Activated naive CD8-positive, alpha-beta T cell treated with anti-CD3 and anti-CD28 coated beads, Interleukin-2, amount 50 U/mL, for 16 hours (primary cell): ENCODE results near the gene PPFIA3.
"Not testable (repeated sequence)": the region's sequence is repeated elsewhere in the genome, so short reads cannot be mapped to it uniquely, and the experiment has no call there.

Experiments
- DNase-seq: peaks from one replicate; pipeline ENCODE4 v3.0.0-alpha.2; 2020; ENCODE audit warnings: low read depth, low spot score

The PPFIA3 gene

DNA sequence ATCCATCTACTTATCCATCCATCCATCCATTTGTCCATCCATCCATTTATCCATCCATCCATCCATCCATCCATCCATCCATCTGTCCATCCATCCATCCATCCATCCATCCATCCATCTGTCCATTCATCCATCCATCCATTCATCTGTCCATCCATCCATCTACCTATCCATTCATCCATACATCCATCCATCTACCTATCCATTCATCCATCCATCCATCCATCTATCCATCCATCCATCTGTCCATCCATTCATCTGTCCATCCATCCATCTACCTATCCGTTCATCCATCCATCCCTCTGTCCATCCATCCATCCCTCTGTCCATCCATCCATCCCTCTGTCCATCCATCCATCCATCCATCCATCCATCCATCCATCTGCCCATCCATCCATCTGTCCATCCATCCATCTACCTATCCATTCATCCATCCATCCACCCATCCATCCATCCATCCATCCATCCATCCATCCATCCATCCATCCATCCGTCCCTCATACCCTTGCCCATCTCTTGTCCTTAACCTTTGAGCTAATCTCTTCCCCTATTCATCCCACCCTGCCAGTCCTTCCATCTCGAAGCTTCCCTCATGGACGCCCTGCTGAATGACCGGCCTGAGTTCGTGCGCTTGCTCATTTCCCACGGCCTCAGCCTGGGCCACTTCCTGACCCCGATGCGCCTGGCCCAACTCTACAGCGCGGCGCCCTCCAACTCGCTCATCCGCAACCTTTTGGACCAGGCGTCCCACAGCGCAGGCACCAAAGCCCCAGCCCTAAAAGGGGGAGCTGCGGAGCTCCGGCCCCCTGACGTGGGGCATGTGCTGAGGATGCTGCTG is 62.9 kb downstream of the PPFIA3 start:
- not testable (repeated sequence) for DNase-seq

GRCh38 chr19:49182848-49183375 is 63.6 kb downstream of the PPFIA3 start:
- DNase-seq, result no peak

- DNase-seq, result no peak
Observed at GRCh38 chr19:49186108-49186507, 66.8 kb downstream of the PPFIA3 start.

DNA sequence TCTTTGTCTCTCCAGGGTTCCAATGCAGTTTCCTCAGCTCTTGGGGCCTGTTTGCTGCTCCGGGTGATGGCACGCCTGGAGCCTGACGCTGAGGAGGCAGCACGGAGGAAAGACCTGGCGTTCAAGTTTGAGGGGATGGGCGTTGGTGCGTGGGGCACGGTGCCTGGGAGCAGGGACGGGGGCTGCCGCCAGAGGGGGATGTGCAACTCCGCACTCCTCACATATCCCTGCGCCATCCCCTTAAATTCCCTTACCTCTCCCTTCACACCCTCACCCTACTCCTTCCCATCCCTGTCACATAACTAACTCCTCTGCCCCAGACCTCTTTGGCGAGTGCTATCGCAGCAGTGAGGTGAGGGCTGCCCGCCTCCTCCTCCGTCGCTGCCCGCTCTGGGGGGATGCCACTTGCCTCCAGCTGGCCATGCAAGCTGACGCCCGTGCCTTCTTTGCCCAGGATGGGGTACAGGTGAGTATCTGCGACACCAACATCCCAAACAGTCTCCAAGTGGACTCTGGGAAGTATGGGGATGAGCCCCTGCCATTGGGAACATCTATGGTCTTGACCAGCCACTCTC is 69.4 kb downstream of the PPFIA3 start:
- DNase-seq, result no peak

DNA sequence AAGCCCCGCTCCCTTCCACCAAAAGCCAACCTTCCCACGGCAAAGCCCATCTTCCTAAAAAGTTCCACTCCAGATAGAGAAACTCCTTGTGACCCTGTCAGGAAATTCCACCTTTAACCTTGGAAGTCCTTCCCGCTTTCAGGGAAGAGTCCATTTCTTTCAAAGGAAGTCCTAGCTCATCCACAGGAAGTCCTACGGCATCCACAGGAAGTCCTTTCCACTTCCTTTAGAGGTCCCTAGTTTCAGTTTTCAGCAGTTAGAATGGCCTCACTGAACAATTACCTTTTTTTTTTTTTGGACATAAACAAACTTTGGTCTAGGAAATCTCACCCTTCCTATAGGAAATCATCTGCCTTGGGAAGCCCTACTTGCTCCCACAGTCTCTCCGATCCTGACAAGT is 69.9 kb downstream of the PPFIA3 start:
- no peak for DNase-seq

GRCh38 chr19:49190781-49191180 is 71.4 kb downstream of the PPFIA3 start:
- no peak for DNase-seq

GRCh38 chr19:49193822-49194394 is 74.6 kb downstream of the PPFIA3 start:
- no peak for DNase-seq

- DNase-seq, result no peak
Observed at GRCh38 chr19:49194408-49194807, 75.1 kb downstream of the PPFIA3 start.

GRCh38 chr19:49196527-49197240 is 77.3 kb downstream of the PPFIA3 start:
- no peak for DNase-seq

DNA sequence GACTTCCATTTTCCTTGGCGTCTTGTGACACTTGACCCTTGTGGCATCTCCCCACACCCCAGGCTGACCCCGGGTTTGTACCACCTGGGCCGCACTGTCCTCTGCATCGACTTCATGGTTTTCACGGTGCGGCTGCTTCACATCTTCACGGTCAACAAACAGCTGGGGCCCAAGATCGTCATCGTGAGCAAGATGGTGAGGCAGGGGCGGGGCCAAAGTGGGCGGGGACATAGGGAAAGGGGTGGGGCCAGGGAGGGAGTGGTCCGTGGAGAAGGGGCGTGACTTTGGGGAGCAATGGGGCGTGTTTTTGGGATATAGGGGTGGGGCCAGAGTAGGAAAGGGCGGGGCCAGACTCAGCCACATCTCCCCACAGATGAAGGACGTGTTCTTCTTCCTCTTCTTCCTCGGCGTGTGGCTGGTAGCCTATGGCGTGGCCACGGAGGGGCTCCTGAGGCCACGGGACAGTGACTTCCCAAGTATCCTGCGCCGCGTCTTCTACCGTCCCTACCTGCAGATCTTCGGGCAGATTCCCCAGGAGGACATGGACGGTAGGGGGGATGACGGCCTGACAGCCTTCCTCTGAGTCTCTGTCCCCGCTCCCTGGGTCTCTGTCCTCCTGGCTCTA is 81.0 kb downstream of the PPFIA3 start:
- no peak for DNase-seq
